ENCODE data around the gene CAST.

The CAST gene

GRCh38 chr5:96712100-96712746, 50.0 kb downstream of the CAST start:
- ATAC-seq (ENCODE audit: insufficient read depth, low read depth), result no peak
- Histone ChIP-seq H3K4me1 (ENCODE audit: insufficient read depth, low read length) (no peaks in the 10 kb centered on the region), H3K4me3 (ENCODE audit: low read depth in 1 of 2, low read length in 2 of 2) (no peak overlapping the region), H2AFZ (ENCODE audit: low read depth, low read length) (no peak overlapping the region), H3K9ac (ENCODE audit: low read depth, low read length) (no peak overlapping the region), H3K36me3 (ENCODE audit: insufficient read depth, low read length) (no peaks in the 10 kb centered on the region), H3K27me3 (ENCODE audit: insufficient read depth, low read length, poor library complexity) (no peaks in the 10 kb centered on the region), H3K79me2 (ENCODE audit: insufficient read depth, low read length) (no peaks in the 10 kb centered on the region), H3K9me3 (ENCODE audit: insufficient read depth, low read length, severe bottlenecking) (no peaks in the 10 kb centered on the region), H3K27ac (ENCODE audit: low read length) (no peak overlapping the region), H4K20me1 (ENCODE audit: insufficient read depth, low read length) (no peaks in the 10 kb centered on the region), H3K4me2 (ENCODE audit: insufficient read depth, low read length) (no peak overlapping the region)
- no peak for DNase-seq
- TF ChIP-seq CTCF (IDR thresholded peaks at IDR 0.05; ENCODE audit: borderline replicate concordance, extremely low read depth, low read length, poor library complexity, severe bottlenecking) (no peak), EZH2 (IDR thresholded peaks at IDR 0.05; ENCODE audit: borderline replicate concordance, low read depth, low read length, severe bottlenecking) (no peak)

GRCh38 chr5:96714450-96714849, 52.3 kb downstream of the CAST start:
- no peaks in the 10 kb centered on the region for H3K79me2 ChIP-seq (ENCODE audit: insufficient read depth, low read length)
- H3K27me3 ChIP-seq (ENCODE audit: insufficient read depth, low read length, poor library complexity), result no peaks in the 10 kb centered on the region
- H3K9ac ChIP-seq (ENCODE audit: low read depth, low read length), result no peak overlapping the region
- H4K20me1 ChIP-seq (ENCODE audit: insufficient read depth, low read length), result no peaks in the 10 kb centered on the region
- no peak overlapping the region for H3K27ac ChIP-seq (ENCODE audit: low read length)
- no peak overlapping the region for H3K4me2 ChIP-seq (ENCODE audit: insufficient read depth, low read length)
- no peaks in the 10 kb centered on the region for H3K36me3 ChIP-seq (ENCODE audit: insufficient read depth, low read length)
- H3K4me3 ChIP-seq (ENCODE audit: low read depth in 1 of 2, low read length in 2 of 2), result no peak overlapping the region
- H3K9me3 ChIP-seq (ENCODE audit: insufficient read depth, low read length, severe bottlenecking), result no peaks in the 10 kb centered on the region
- ATAC-seq (ENCODE audit: insufficient read depth, low read depth), result no peak
- no peaks in the 10 kb centered on the region for H3K4me1 ChIP-seq (ENCODE audit: insufficient read depth, low read length)
- no peak overlapping the region for H2AFZ ChIP-seq (ENCODE audit: low read depth, low read length)
- TF ChIP-seq CTCF (IDR thresholded peaks at IDR 0.05; ENCODE audit: borderline replicate concordance, extremely low read depth, low read length, poor library complexity, severe bottlenecking) (no peak), EZH2 (IDR thresholded peaks at IDR 0.05; ENCODE audit: borderline replicate concordance, low read depth, low read length, severe bottlenecking) (no peak)
- no peak for DNase-seq

DNA sequence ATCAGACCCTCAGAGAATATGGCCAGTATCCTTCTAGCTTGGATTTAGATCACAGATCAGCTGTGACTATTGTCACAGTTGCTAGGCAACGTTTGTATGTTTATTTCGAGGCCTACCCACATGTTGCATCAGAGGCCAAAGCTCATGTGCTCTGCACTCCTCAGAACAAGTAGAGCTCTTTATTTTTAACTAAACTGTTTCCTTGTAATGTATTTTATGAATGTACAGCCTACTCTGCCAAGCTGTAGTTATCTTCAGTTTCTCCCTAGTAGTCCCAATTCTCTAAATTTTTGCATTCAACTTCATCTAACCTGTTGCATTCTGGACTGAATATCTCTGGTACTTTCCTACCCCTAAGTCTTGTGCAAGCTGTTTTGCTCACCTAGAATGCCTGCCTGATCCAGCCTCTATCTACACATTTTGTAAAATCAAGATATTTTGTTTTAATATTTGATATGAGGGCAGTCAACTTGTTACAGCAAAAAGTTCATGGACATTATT, 52.8 kb downstream of the CAST start:
- ATAC-seq (ENCODE audit: insufficient read depth, low read depth), result peak; percentile 59; the same call in 2 of the 3 replicates

More for the DNA sequence above, 52.8 kb downstream of the CAST start:
- H3K27me3 ChIP-seq (ENCODE audit: insufficient read depth, low read length, poor library complexity), result no peaks in the 10 kb centered on the region
- H2AFZ ChIP-seq (ENCODE audit: low read depth, low read length), result no peak overlapping the region
- no peaks in the 10 kb centered on the region for H4K20me1 ChIP-seq (ENCODE audit: insufficient read depth, low read length)
- H3K9me3 ChIP-seq (ENCODE audit: insufficient read depth, low read length, severe bottlenecking), result no peaks in the 10 kb centered on the region
- H3K9ac ChIP-seq (ENCODE audit: low read depth, low read length), result no peak overlapping the region
- no peaks in the 10 kb centered on the region for H3K79me2 ChIP-seq (ENCODE audit: insufficient read depth, low read length)
- no peaks in the 10 kb centered on the region for H3K4me1 ChIP-seq (ENCODE audit: insufficient read depth, low read length)
- no peaks in the 10 kb centered on the region for H3K36me3 ChIP-seq (ENCODE audit: insufficient read depth, low read length)
- no peak for DNase-seq
- H3K4me2 ChIP-seq (ENCODE audit: insufficient read depth, low read length), result no peak overlapping the region
- H3K4me3 ChIP-seq (ENCODE audit: low read depth in 1 of 2, low read length in 2 of 2), result no peak overlapping the region
- TF ChIP-seq EZH2 (IDR thresholded peaks at IDR 0.05; ENCODE audit: borderline replicate concordance, low read depth, low read length, severe bottlenecking), result no peak
- TF ChIP-seq CTCF (IDR thresholded peaks at IDR 0.05; ENCODE audit: borderline replicate concordance, extremely low read depth, low read length, poor library complexity, severe bottlenecking), result no peak
- no peak overlapping the region for H3K27ac ChIP-seq (ENCODE audit: low read length)

All from DND-41 (cell line).